ENCODE measurements around the gene DNASE1.
"Not testable (repeated sequence)": the region's sequence is repeated elsewhere in the genome, so short reads cannot be mapped to it uniquely, and the experiment has no call there.

Gene DNASE1, protein sequence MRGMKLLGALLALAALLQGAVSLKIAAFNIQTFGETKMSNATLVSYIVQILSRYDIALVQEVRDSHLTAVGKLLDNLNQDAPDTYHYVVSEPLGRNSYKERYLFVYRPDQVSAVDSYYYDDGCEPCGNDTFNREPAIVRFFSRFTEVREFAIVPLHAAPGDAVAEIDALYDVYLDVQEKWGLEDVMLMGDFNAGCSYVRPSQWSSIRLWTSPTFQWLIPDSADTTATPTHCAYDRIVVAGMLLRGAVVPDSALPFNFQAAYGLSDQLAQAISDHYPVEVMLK

DNA sequence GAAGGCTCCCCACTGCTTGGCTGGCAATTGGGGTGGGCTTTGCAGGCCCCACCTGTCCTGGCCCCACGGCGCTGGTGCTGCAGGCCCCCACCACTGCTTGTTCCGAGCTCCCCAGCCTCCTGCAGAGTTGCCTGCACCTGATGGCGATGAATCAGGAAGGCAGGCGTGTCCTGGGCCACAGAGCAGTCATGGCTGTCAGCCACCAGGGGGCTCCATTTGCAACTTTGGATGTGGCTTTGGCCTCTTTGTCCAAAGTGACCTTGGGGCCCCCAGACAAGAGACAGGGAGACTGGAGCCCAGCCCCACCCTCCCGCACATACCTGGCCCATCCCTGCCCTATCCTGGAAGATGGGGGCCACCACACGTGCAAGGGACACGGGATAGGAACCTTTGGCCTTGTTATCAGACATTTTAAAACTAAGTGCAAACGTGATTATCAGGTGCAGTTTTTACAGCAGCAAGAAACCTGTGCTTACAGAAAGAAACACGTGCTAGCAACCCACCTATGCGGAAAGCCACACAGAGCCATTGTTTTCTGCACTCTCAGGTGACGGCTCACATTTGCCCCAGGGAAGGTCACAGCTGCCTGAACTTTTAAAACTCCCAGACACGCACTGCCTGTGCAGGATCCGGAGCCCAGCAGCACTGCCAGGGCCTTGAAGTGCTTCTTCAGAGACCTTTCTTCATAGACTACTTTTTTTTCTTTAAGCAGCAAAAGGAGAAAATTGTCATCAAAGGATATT, at the start of gene DNASE1:
Gene DNASE1 (plus strand): TSS at position 443 of the 743 bp plus-strand sequence. CDS start 683 bp downstream, outside the sequence.
- no peak within 1 kb of the TSS for H2AFZ ChIP-seq (ENCODE audit: low read depth, low read length)
- H3K4me1 ChIP-seq (ENCODE audit: insufficient read depth, low read length): no peaks in the 10 kb centered on the region
- H3K36me3 ChIP-seq (ENCODE audit: insufficient read depth, low read length): peaks cover 57% of the 10 kb centered on the region
- H3K27me3 ChIP-seq (ENCODE audit: insufficient read depth, low read length): no peaks in the 10 kb centered on the region
- no peaks in the 10 kb centered on the region for H3K9me3 ChIP-seq (ENCODE audit: low read length)
- H3K4me3 ChIP-seq (ENCODE audit: low read length): no peak within 1 kb of the TSS

- Histone ChIP-seq H3K9me3 (ENCODE audit: low read length) (peaks cover 2% of the 10 kb centered on the region), H2AFZ (ENCODE audit: low read depth, low read length) (no peak overlapping the region), H3K36me3 (ENCODE audit: insufficient read depth, low read length) (peaks cover 32% of the 10 kb centered on the region), H3K27me3 (ENCODE audit: insufficient read depth, low read length) (no peaks in the 10 kb centered on the region), H3K4me3 (ENCODE audit: low read length) (no peak overlapping the region), H3K4me1 (ENCODE audit: insufficient read depth, low read length) (peaks cover 9% of the 10 kb centered on the region)
These were observed 48.0 kb upstream of the DNASE1 start for GRCh38 chr16:3606441-3606840.

DNA sequence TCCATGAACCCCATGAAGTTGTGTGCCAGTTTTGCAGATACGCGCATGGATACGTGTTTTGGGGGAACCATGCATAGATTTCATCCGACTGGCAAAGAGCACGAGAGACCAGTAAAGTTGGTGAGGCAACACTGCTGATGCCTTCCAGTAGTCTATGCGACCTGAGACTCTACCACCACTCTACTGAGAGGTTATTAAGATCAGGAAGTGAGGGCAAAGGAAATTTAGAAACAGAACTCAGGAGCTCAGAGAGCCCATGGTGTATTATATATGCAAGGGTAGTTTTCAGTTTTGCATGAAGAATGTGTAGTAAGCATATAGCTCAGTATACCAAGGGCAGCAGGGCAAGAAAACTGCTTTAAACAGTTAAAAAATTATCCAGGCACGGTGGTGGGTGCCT, 47.3 kb upstream of the DNASE1 start:
- Histone ChIP-seq H3K36me3 (ENCODE audit: insufficient read depth, low read length) (peaks cover 24% of the 10 kb centered on the region), H2AFZ (ENCODE audit: low read depth, low read length) (no peak overlapping the region), H3K4me3 (ENCODE audit: low read length) (no peak overlapping the region), H3K4me1 (ENCODE audit: insufficient read depth, low read length) (peaks cover 9% of the 10 kb centered on the region), H3K9me3 (ENCODE audit: low read length) (no peaks in the 10 kb centered on the region), H3K27me3 (ENCODE audit: insufficient read depth, low read length) (no peaks in the 10 kb centered on the region)

DNA sequence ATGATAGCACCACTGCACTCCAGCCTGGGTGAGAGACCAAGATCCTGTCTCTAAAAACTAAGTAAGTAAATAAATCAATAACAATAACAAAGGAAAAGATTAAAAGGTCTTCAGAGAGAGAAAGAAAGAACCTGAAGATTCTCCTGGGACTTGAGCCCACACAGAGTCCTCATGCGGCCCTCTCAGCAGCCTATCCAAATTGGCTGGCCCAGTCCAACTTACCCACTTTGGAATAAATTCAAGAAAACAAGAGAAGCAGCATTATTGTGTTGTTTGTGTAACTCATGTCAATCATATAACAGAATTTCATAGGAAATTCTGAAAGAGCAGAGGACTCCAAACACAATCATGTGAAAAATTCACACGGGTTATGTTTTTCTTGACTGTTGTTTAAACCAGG, 46.9 kb upstream of the DNASE1 start:
- no peaks in the 10 kb centered on the region for H3K9me3 ChIP-seq (ENCODE audit: low read length)
- H3K4me1 ChIP-seq (ENCODE audit: insufficient read depth, low read length): peaks cover 9% of the 10 kb centered on the region
- peaks cover 20% of the 10 kb centered on the region for H3K36me3 ChIP-seq (ENCODE audit: insufficient read depth, low read length)
- H3K4me3 ChIP-seq (ENCODE audit: low read length): no peak overlapping the region
- H2AFZ ChIP-seq (ENCODE audit: low read depth, low read length): no peak overlapping the region
- H3K27me3 ChIP-seq (ENCODE audit: insufficient read depth, low read length): no peaks in the 10 kb centered on the region

GRCh38 chr16:3608069-3608468, 46.4 kb upstream of the DNASE1 start:
- Histone ChIP-seq H3K9me3 (ENCODE audit: low read length) (no peaks in the 10 kb centered on the region), H3K36me3 (ENCODE audit: insufficient read depth, low read length) (peaks cover 16% of the 10 kb centered on the region), H3K4me1 (ENCODE audit: insufficient read depth, low read length) (peaks cover 9% of the 10 kb centered on the region), H3K4me3 (ENCODE audit: low read length) (no peak overlapping the region), H3K27me3 (ENCODE audit: insufficient read depth, low read length) (no peaks in the 10 kb centered on the region), H2AFZ (ENCODE audit: low read depth, low read length) (no peak overlapping the region)

- not testable (repeated sequence) for H3K36me3 ChIP-seq (ENCODE audit: insufficient read depth, low read length); H3K27me3 ChIP-seq (ENCODE audit: insufficient read depth, low read length); H2AFZ ChIP-seq (ENCODE audit: low read depth, low read length); H3K4me1 ChIP-seq (ENCODE audit: insufficient read depth, low read length); H3K4me3 ChIP-seq (ENCODE audit: low read length); H3K9me3 ChIP-seq (ENCODE audit: low read length)
These were observed 45.5 kb upstream of the DNASE1 start for GRCh38 chr16:3608976-3609375.

GRCh38 chr16:3609895-3610697, 44.4 kb upstream of the DNASE1 start:
- H2AFZ ChIP-seq (ENCODE audit: low read depth, low read length): no peak overlapping the region
- no peaks in the 10 kb centered on the region for H3K9me3 ChIP-seq (ENCODE audit: low read length)
- peak overlapping the region; percentile 80 for H3K4me3 ChIP-seq (ENCODE audit: low read length)
- peaks cover 9% of the 10 kb centered on the region for H3K4me1 ChIP-seq (ENCODE audit: insufficient read depth, low read length)
- peaks cover 9% of the 10 kb centered on the region for H3K36me3 ChIP-seq (ENCODE audit: insufficient read depth, low read length)
- H3K27me3 ChIP-seq (ENCODE audit: insufficient read depth, low read length): no peaks in the 10 kb centered on the region

GRCh38 chr16:3610698-3611145, 43.8 kb upstream of the DNASE1 start:
- peaks cover 9% of the 10 kb centered on the region for H3K4me1 ChIP-seq (ENCODE audit: insufficient read depth, low read length)
- H2AFZ ChIP-seq (ENCODE audit: low read depth, low read length): peak overlapping the region; percentile 93
- no peaks in the 10 kb centered on the region for H3K9me3 ChIP-seq (ENCODE audit: low read length)
- no peaks in the 10 kb centered on the region for H3K27me3 ChIP-seq (ENCODE audit: insufficient read depth, low read length)
- H3K4me3 ChIP-seq (ENCODE audit: low read length): peak overlapping the region; percentile 80
- peaks cover 9% of the 10 kb centered on the region for H3K36me3 ChIP-seq (ENCODE audit: insufficient read depth, low read length)

GRCh38 chr16:3611146-3611975, 43.1 kb upstream of the DNASE1 start, which contains the start of gene SLX4:
TSS of gene SLX4 (minus strand) at chr16:3611606. CDS start at chr16:3608964, 2,642 bp downstream.
- Histone ChIP-seq H2AFZ (ENCODE audit: low read depth, low read length) (peak within 1 kb of the TSS; percentile 93), H3K9me3 (ENCODE audit: low read length) (no peaks in the 10 kb centered on the region), H3K27me3 (ENCODE audit: insufficient read depth, low read length) (no peaks in the 10 kb centered on the region), H3K4me1 (ENCODE audit: insufficient read depth, low read length) (peaks cover 9% of the 10 kb centered on the region), H3K36me3 (ENCODE audit: insufficient read depth, low read length) (peaks cover 9% of the 10 kb centered on the region), H3K4me3 (ENCODE audit: low read length) (peak within 1 kb of the TSS; percentile 80)

GRCh38 chr16:3612510-3613466, 41.7 kb upstream of the DNASE1 start:
- no peak overlapping the region for H2AFZ ChIP-seq (ENCODE audit: low read depth, low read length)
- H3K36me3 ChIP-seq (ENCODE audit: insufficient read depth, low read length): peaks cover 7% of the 10 kb centered on the region
- peaks cover 3% of the 10 kb centered on the region for H3K9me3 ChIP-seq (ENCODE audit: low read length)
- H3K4me3 ChIP-seq (ENCODE audit: low read length): peak overlapping the region; percentile 80
- H3K4me1 ChIP-seq (ENCODE audit: insufficient read depth, low read length): peaks cover 9% of the 10 kb centered on the region
- no peaks in the 10 kb centered on the region for H3K27me3 ChIP-seq (ENCODE audit: insufficient read depth, low read length)

DNA sequence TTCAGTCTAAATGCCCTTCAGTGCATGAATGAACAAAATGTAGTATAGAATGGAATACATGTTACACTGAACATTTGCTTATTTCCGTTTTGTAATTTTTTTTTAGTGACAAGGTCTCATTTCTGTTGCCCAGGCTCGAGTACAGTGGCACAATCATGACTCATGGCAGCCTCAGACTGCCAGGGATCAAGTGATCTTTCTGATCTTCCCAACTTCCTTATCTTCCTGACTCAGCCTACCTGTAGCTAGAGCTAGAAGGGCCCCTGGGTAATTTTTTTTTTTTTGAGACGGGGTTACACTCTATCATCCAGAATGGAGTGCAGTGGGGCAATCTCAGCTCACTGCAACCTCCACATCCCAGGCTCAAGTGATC, 35.7 kb upstream of the DNASE1 start:
- H3K4me1 ChIP-seq (ENCODE audit: insufficient read depth, low read length): no peaks in the 10 kb centered on the region
- peaks cover 5% of the 10 kb centered on the region for H3K9me3 ChIP-seq (ENCODE audit: low read length)
- H2AFZ ChIP-seq (ENCODE audit: low read depth, low read length): no peak overlapping the region
- H3K27me3 ChIP-seq (ENCODE audit: insufficient read depth, low read length): no peaks in the 10 kb centered on the region
- no peaks in the 10 kb centered on the region for H3K36me3 ChIP-seq (ENCODE audit: insufficient read depth, low read length)
- H3K4me3 ChIP-seq (ENCODE audit: low read length): no peak overlapping the region
